GM23338 (cell line): ENCODE measurements around the gene ATF6. TPM values are rescaled to one million over a fixed set of nuclear protein-coding genes. Genes with fewer than 3 reads are reported as not detected.

Experiments used
- ATAC-seq: fragments of 200-7000 bp; cut with Tn5 transposase; 3 replicates; pipeline ENCODE4 v1.9.1; 2020
- DNase-seq: peaks from one replicate; pipeline ENCODE4 v3.0.0-alpha.2; 2015; ENCODE audit warnings: low spot score
- H2AFZ ChIP-seq: fragments of 200-600 bp; sonication (generic); 2 replicates; pipeline ENCODE4 v1.8.0; 2016; ENCODE audit warnings: antibody characterized with exemption, mild to moderate bottlenecking, moderate library complexity
- H3F3A ChIP-seq: fragments of 200-600 bp; sonication (generic); replicated peaks from 2 replicates; pipeline ENCODE4 v1.8.0; 2017; ENCODE audit warnings: antibody characterized with exemption, mixed run types, low read depth
- H3K27ac ChIP-seq: fragments of 200-600 bp; sonication (generic); 2 replicates; pipeline ENCODE4 v1.6.1; 2016; ENCODE audit warnings: low read depth
- H3K27me3 ChIP-seq: fragments of 200-600 bp; sonication (generic); 2 replicates; pipeline ENCODE4 v1.8.0; 2016; ENCODE audit warnings: mild to moderate bottlenecking, mixed run types, moderate library complexity; ENCODE audit not compliant: insufficient read depth
- H3K36me3 ChIP-seq: fragments of 200-600 bp; sonication (generic); 2 replicates; pipeline ENCODE4 v1.8.0; 2016; ENCODE audit warnings: mild to moderate bottlenecking; ENCODE audit not compliant: insufficient read depth
- H3K4me1 ChIP-seq: fragments of 200-600 bp; sonication (generic); 2 replicates; pipeline ENCODE4 v1.8.0; 2016; ENCODE audit warnings: mild to moderate bottlenecking, moderate library complexity; ENCODE audit not compliant: insufficient read depth
- H3K4me2 ChIP-seq: fragments of 200-600 bp; sonication (generic); 2 replicates; pipeline ENCODE4 v1.7.1; 2017; ENCODE audit warnings: mixed run types
- H3K4me3 ChIP-seq: fragments of 200-600 bp; sonication (generic); 2 replicates; pipeline ENCODE4 v1.6.1; 2016; ENCODE audit warnings: mixed run types
- H3K79me2 ChIP-seq: fragments of 200-600 bp; sonication (generic); replicated peaks from 2 replicates; pipeline ENCODE4 v1.8.0; 2017; ENCODE audit warnings: mild to moderate bottlenecking; ENCODE audit not compliant: insufficient read depth
- H3K9me2 ChIP-seq: fragments of 200-600 bp; sonication (generic); 2 replicates; pipeline ENCODE4 v1.8.0; 2017; ENCODE audit not compliant: insufficient read depth
- H4K20me1 ChIP-seq: fragments of 200-600 bp; sonication (generic); replicated peaks from 2 replicates; pipeline ENCODE4 v1.8.0; 2017; ENCODE audit warnings: mild to moderate bottlenecking; ENCODE audit not compliant: insufficient read depth
- H3K27ac Mint-ChIP-seq: 2 replicates; pipeline ENCODE4 v1.8.0; 2020; ENCODE audit warnings: inconsistent platforms, mild to moderate bottlenecking, moderate library complexity, mixed read lengths
- H3K27me3 Mint-ChIP-seq: 3 replicates; pipeline ENCODE4 v1.8.0; 2022; ENCODE audit warnings: low read depth, mild to moderate bottlenecking, moderate library complexity, mixed read lengths, inconsistent platforms; ENCODE audit not compliant: insufficient read depth, poor library complexity
- H3K36me3 Mint-ChIP-seq: 3 replicates; pipeline ENCODE4 v1.8.0; 2021; ENCODE audit warnings: low read depth, mild to moderate bottlenecking, inconsistent platforms, moderate library complexity, mixed read lengths
- H3K4me1 Mint-ChIP-seq: 3 replicates; pipeline ENCODE4 v1.8.0; 2020; ENCODE audit warnings: mild to moderate bottlenecking, inconsistent platforms, mixed read lengths
- H3K4me3 Mint-ChIP-seq: 3 replicates; pipeline ENCODE4 v1.8.0; 2021; ENCODE audit warnings: moderate library complexity, mild to moderate bottlenecking, inconsistent platforms, mixed read lengths
- H3K9me3 Mint-ChIP-seq: 3 replicates; pipeline ENCODE4 v1.8.0; 2020; ENCODE audit warnings: moderate library complexity, mild to moderate bottlenecking, inconsistent platforms, mixed read lengths
- NANOG ChIP-seq: IDR thresholded peaks from 2 replicates; pipeline ENCODE4 v1.6.1; 2016; ENCODE audit warnings: antibody characterized with exemption, borderline replicate concordance
- POLR2AphosphoS5 ChIP-seq: IDR thresholded peaks from 2 replicates; pipeline ENCODE4 v1.6.1; 2016; ENCODE audit warnings: antibody characterized with exemption, low read depth
- polyA plus RNA-seq: library from polyadenylated mRNA; unstranded; fragments of >200 nt; fragmentation: Nextera tagmentation; extraction: Ambion mirVana; gene quantifications from 2 replicates; pipeline ENCODE4 v1.2.1, GENCODE V29; 2016
- total RNA-seq: library from RNA; depleted of rRNA; stranded (reverse); fragments of >200 nt; shearing (Covaris generic); gene quantifications from 2 replicates; pipeline ENCODE4 v1.2.3, GENCODE V29; 2014
- TF ChIP-seq, protein P1 (sequence below): fragments of 250-450 bp; sonication (Bioruptor Pico); IDR thresholded peaks from 2 replicates; pipeline ENCODE4 v1.5.0; 2020; ENCODE audit warnings: mild to moderate bottlenecking, moderate library complexity
- TF ChIP-seq, protein P2 (sequence below): IDR thresholded peaks from one replicate; pipeline ENCODE4 v1.6.1; 2018; ENCODE audit warnings: antibody characterized with exemption; ENCODE audit not compliant: unreplicated experiment

Gene ATF6
- total and polyA plus RNA-seq, 2 experiments from 2014 or later, result 5.0 to 13.5 TPM

DNA sequence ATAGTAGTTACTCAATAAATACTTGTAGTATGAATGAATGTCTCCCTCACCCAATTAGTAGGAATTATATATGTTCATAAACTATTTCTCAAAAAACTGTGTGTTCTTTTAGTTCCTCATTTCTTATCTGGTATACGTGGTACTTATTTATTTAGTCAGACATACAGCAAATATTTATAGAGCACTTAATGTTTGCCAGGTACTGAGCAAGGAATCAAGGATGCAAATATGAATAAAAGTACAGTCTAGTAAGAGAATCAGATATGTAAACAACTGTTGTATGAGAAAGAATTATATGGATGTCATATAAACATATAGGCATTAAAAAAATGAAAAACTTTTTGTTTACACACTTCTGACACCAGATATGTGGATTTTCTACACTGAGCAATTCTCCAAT lies 58.5 kb downstream of the ATF6 start (continued):
- TF ChIP-seq, protein P1, sequence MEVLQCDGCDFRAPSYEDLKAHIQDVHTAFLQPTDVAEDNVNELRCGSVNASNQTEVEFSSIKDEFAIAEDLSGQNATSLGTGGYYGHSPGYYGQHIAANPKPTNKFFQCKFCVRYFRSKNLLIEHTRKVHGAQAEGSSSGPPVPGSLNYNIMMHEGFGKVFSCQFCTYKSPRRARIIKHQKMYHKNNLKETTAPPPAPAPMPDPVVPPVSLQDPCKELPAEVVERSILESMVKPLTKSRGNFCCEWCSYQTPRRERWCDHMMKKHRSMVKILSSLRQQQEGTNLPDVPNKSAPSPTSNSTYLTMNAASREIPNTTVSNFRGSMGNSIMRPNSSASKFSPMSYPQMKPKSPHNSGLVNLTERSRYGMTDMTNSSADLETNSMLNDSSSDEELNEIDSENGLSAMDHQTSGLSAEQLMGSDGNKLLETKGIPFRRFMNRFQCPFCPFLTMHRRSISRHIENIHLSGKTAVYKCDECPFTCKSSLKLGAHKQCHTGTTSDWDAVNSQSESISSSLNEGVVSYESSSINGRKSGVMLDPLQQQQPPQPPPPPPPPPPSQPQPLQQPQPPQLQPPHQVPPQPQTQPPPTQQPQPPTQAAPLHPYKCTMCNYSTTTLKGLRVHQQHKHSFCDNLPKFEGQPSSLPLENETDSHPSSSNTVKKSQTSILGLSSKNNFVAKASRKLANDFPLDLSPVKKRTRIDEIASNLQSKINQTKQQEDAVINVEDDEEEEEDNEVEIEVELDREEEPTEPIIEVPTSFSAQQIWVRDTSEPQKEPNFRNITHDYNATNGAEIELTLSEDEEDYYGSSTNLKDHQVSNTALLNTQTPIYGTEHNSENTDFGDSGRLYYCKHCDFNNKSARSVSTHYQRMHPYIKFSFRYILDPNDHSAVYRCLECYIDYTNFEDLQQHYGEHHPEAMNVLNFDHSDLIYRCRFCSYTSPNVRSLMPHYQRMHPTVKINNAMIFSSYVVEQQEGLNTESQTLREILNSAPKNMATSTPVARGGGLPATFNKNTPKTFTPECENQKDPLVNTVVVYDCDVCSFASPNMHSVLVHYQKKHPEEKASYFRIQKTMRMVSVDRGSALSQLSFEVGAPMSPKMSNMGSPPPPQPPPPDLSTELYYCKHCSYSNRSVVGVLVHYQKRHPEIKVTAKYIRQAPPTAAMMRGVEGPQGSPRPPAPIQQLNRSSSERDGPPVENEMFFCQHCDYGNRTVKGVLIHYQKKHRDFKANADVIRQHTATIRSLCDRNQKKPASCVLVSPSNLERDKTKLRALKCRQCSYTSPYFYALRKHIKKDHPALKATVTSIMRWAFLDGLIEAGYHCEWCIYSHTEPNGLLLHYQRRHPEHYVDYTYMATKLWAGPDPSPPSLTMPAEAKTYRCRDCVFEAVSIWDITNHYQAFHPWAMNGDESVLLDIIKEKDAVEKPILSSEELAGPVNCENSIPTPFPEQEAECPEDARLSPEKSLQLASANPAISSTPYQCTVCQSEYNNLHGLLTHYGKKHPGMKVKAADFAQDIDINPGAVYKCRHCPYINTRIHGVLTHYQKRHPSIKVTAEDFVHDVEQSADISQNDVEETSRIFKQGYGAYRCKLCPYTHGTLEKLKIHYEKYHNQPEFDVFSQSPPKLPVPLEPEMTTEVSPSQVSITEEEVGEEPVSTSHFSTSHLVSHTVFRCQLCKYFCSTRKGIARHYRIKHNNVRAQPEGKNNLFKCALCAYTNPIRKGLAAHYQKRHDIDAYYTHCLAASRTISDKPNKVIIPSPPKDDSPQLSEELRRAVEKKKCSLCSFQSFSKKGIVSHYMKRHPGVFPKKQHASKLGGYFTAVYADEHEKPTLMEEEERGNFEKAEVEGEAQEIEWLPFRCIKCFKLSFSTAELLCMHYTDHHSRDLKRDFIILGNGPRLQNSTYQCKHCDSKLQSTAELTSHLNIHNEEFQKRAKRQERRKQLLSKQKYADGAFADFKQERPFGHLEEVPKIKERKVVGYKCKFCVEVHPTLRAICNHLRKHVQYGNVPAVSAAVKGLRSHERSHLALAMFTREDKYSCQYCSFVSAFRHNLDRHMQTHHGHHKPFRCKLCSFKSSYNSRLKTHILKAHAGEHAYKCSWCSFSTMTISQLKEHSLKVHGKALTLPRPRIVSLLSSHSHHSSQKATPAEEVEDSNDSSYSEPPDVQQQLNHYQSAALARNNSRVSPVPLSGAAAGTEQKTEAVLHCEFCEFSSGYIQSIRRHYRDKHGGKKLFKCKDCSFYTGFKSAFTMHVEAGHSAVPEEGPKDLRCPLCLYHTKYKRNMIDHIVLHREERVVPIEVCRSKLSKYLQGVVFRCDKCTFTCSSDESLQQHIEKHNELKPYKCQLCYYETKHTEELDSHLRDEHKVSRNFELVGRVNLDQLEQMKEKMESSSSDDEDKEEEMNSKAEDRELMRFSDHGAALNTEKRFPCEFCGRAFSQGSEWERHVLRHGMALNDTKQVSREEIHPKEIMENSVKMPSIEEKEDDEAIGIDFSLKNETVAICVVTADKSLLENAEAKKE (CRISPR knock-in tag), result no peak

GRCh38 chr1:161825831-161826230 lies 59.7 kb downstream of the ATF6 start:
- no peak overlapping the region for H3K27ac Mint-ChIP-seq
- H3K4me1 ChIP-seq, result peaks cover 6% of the 10 kb centered on the region
- TF ChIP-seq, protein P2, sequence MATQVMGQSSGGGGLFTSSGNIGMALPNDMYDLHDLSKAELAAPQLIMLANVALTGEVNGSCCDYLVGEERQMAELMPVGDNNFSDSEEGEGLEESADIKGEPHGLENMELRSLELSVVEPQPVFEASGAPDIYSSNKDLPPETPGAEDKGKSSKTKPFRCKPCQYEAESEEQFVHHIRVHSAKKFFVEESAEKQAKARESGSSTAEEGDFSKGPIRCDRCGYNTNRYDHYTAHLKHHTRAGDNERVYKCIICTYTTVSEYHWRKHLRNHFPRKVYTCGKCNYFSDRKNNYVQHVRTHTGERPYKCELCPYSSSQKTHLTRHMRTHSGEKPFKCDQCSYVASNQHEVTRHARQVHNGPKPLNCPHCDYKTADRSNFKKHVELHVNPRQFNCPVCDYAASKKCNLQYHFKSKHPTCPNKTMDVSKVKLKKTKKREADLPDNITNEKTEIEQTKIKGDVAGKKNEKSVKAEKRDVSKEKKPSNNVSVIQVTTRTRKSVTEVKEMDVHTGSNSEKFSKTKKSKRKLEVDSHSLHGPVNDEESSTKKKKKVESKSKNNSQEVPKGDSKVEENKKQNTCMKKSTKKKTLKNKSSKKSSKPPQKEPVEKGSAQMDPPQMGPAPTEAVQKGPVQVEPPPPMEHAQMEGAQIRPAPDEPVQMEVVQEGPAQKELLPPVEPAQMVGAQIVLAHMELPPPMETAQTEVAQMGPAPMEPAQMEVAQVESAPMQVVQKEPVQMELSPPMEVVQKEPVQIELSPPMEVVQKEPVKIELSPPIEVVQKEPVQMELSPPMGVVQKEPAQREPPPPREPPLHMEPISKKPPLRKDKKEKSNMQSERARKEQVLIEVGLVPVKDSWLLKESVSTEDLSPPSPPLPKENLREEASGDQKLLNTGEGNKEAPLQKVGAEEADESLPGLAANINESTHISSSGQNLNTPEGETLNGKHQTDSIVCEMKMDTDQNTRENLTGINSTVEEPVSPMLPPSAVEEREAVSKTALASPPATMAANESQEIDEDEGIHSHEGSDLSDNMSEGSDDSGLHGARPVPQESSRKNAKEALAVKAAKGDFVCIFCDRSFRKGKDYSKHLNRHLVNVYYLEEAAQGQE, result no peak
- TF ChIP-seq POLR2AphosphoS5 (no peak), NANOG (no peak)
- H3K4me2 ChIP-seq, result no peak overlapping the region
- H3F3A ChIP-seq, result no peaks in the 10 kb centered on the region
- H3K27me3 ChIP-seq, result no peaks in the 10 kb centered on the region
- H3K27ac ChIP-seq, result no peak overlapping the region
- no peaks in the 10 kb centered on the region for H3K79me2 ChIP-seq
- ATAC-seq, result no peak
- H3K4me3 ChIP-seq, result no peak overlapping the region
- H3K4me3 Mint-ChIP-seq, result no peak overlapping the region
- no peaks in the 10 kb centered on the region; the same call in 1 of the 3 replicates for H3K4me1 Mint-ChIP-seq
- H3K27me3 Mint-ChIP-seq, result no peaks in the 10 kb centered on the region
- H2AFZ ChIP-seq, result no peak overlapping the region
- no peaks in the 10 kb centered on the region for H4K20me1 ChIP-seq
- DNase-seq, result no peak
- no peaks in the 10 kb centered on the region; the same call in 1 of the 2 replicates for H3K36me3 ChIP-seq
- H3K36me3 Mint-ChIP-seq, result peaks cover 16% of the 10 kb centered on the region; the same call in 2 of the 3 replicates
- H3K9me3 Mint-ChIP-seq, result peaks cover 9% of the 10 kb centered on the region
- H3K9me2 ChIP-seq, result no peaks in the 10 kb centered on the region
